Heart left ventricle (tissue), 16 donors: ENCODE measurements around the gene ADCY10. TPM values are rescaled to one million over a fixed set of nuclear protein-coding genes. Genes with fewer than 3 reads are reported as not detected.
"Not testable (repeated sequence)": the region's sequence is repeated elsewhere in the genome, so short reads cannot be mapped to it uniquely, and the experiment has no call there.

Source experiments
- ATAC-seq, 4 donors: fragments of 200-7000 bp; cut with Tn5 transposase; one replicate each; pipeline ENCODE4 v1.9.1; 2020 to 2022; ENCODE audit warnings: moderate library complexity in 4 of 4, mild to moderate bottlenecking in 3 of 4, moderate number of reproducible peaks in 1 of 4
- DNase-seq, 5 donors: peaks; one replicate each; pipeline ENCODE4 v3.0.0-alpha.2; 2020
- H3K27ac ChIP-seq, 12 donors: fragments of 200-600 bp; sonication (generic) in 4 of 12; one replicate each; pipeline versions ENCODE4 v1.5.0 to v1.8.0; 2016 to 2022; ENCODE audit warnings: mild to moderate bottlenecking in 2 of 12
- H3K27me3 ChIP-seq, 9 donors: fragments of 200-600 bp; sonication (generic) in 2 of 9; one replicate each; pipeline versions ENCODE4 v1.5.1 to v1.8.0; 2016 to 2022; ENCODE audit warnings: mild to moderate bottlenecking in 3 of 9
- H3K36me3 ChIP-seq, 9 donors: fragments of 200-600 bp; sonication (generic) in 2 of 9; one replicate each; pipeline versions ENCODE4 v1.5.0 to v1.8.0; 2018 to 2022; ENCODE audit warnings: mild to moderate bottlenecking in 2 of 9
- H3K4me1 ChIP-seq, 12 donors: fragments of 200-600 bp; sonication (generic) in 4 of 12; one replicate each; pipeline versions ENCODE4 v1.5.0 to v1.8.0; 2016 to 2022; ENCODE audit warnings: mild to moderate bottlenecking in 3 of 12
- H3K4me3 ChIP-seq, 12 donors: fragments of 200-600 bp; sonication (generic) in 4 of 12; one replicate each; pipeline versions ENCODE4 v1.5.0 to v1.8.0; 2017 to 2022; ENCODE audit warnings: mild to moderate bottlenecking in 9 of 12, moderate library complexity in 4 of 12
- H3K9me3 ChIP-seq, 12 donors: fragments of 200-600 bp; sonication (generic) in 4 of 12; one replicate each; pipeline versions ENCODE4 v1.5.0 to v1.8.0; 2016 to 2022; ENCODE audit warnings: mild to moderate bottlenecking in 1 of 12
- CTCF ChIP-seq, 12 donors: fragments of 200-600 bp; sonication (generic) in 4 of 12; IDR thresholded peaks; one replicate each; pipeline versions ENCODE4 v1.5.0 to v1.8.0; 2018 to 2022; ENCODE audit warnings: antibody characterized with exemption in 12 of 12, mild to moderate bottlenecking in 5 of 12
- POLR2A ChIP-seq, 2 donors: fragments of 450-650 bp; IDR thresholded peaks; one replicate each; pipeline ENCODE4 v1.6.1; 2017; ENCODE audit warnings: antibody characterized with exemption in 2 of 2, mild to moderate bottlenecking in 2 of 2, moderate library complexity in 2 of 2
- WGBS, 4 donors: extraction: QIAGEN DNeasy Blood & Tissue Kit in 2 of 4; methylation state at CpG; one replicate each; pipeline versions ENCODE4 v1.1.5 to v1.1.7; 2013 to 2018; 5-methylcytosine and 5-hydroxymethylcytosine counted together
- intact Hi-C, 10 donors: fragments of 100-400 bp; cut with DNase I; formaldehyde crosslinking; loops; one replicate each; pipeline versions ENCODE4 v1.11.1 to v1.14.2; 2022
- polyA plus RNA-seq, 2 donors: library from polyadenylated mRNA; stranded (reverse); fragments of 200-250 nt; gene quantifications; one replicate each; pipeline ENCODE4 v1.2.3, GENCODE V29; 2013
- total RNA-seq, 9 donors: library from RNA; depleted of rRNA in 2 of 9; stranded (reverse); fragments of >200 nt in 2 of 9; fragmentation: NEBNext Ultra II Directional in 3 of 9; extraction: Animal tissue kit (Norgen Biotek cat#: 25700) in 3 of 9; gene quantifications; one replicate each; pipeline versions ENCODE4 v1.1.0 to v1.2.4, GENCODE V29; 2016 to 2023
- donor health status: ischemic (EF 13 %, LVEDD 7.1; RV severe dilation, severe dysfunction).
- donor health status: healthy with polysubstance abuse.
- donor health status: DM: no; HTN: yes; CAD: no.
- donor health status: DM: no; HTN: no; CAD: no.
- donor health status: ischemic (EF 25% LVEDD 6.9; RV normal size, moderate dysfunction).
- donor health status: ischemic (EF 25% LVEDD 5.7; RV mildly dilated, moderate dysfunction).
- donor health status: healthy.
- donor health status: DM: yes; HTN: yes; CAD: no.
- donor health status: ischemic (EF 35%, LVEDD 5.7; RV mildly dilated, moderate dysfunction).
- donor health status: nonischemic (EF 11% LVEDD 7.7; RV severe dilation, severe dysfunction).
- donor health status: DM: yes; HTN: yes; CAD: no.
- donor health status: PGD.
- donor health status: ischemic (EF 29% LVEDD 5.4; RV normal size, mild dysfunction).
- donor health status: nonischemic (EF 23%, LVEDD 6.1; RV moderate dilation, normal function).

Gene ADCY10
- total and polyA plus RNA-seq, 11 donors, result 0.07 to 0.83 (median 0.32) TPM; not detected in 1

DNA sequence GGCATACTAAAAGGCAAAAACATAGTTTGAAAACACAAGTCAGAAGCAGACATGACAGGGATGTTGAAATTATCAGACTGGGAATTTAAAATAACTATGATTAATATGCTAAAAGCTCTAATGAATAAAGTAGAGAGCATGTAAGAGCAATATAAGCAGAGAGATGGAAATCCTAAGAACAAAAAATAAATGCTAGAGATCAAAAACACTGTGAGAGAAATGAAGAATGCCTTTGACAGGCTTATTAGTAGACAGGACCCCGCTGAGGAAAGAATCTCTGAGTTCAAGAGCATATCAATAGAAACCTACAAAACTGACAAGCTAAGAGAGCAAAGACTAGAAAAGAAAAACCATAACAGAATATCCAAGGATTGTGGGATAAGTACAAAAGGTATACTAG is 98.3 kb downstream of the ADCY10 start:
- intact Hi-C loops, result loop anchor here in 1 of 10 donors (10.0 kb wide), 1 partner anchor 269 kb away; no protein-coding TSS in a partner anchor
- 94 to 97% (median 96%) methylated on average over 1 of the region's 1 CpG for WGBS, 4 donors
- Histone ChIP-seq H3K27ac (no peak overlapping the region), H3K4me1 (peaks cover 0 to 13% (median 4%) of the 10 kb centered on the region in 12 donors), H3K9me3 (peaks cover 0 to 35% (median 6%) of the 10 kb centered on the region in 12 donors), H3K27me3 (no peaks in the 10 kb centered on the region), H3K4me3 (no peak overlapping the region), H3K36me3 (no peaks in the 10 kb centered on the region)
- no peak for TF ChIP-seq POLR2A (IDR thresholded peaks at IDR 0.05)
- TF ChIP-seq CTCF (IDR thresholded peaks at IDR 0.05), result no peak
- ATAC-seq (no peak), DNase-seq (no peak)

GRCh38 chr1:167812972-167813371 is 101.0 kb downstream of the ADCY10 start:
- Histone ChIP-seq H3K4me3 (no peak overlapping the region), H3K27me3 (no peaks in the 10 kb centered on the region), H3K36me3 (no peaks in the 10 kb centered on the region), H3K4me1 (no peaks in the 10 kb centered on the region), H3K27ac (no peak overlapping the region), H3K9me3 (peaks cover 0 to 35% (median 6%) of the 10 kb centered on the region in 12 donors)
- DNase-seq, result no peak
- TF ChIP-seq POLR2A (IDR thresholded peaks at IDR 0.05), result no peak
- no peak for ATAC-seq
- intact Hi-C loops, result loop anchor here in 1 of 10 donors (10.0 kb wide), 1 partner anchor 272 kb away; no protein-coding TSS in a partner anchor

DNA sequence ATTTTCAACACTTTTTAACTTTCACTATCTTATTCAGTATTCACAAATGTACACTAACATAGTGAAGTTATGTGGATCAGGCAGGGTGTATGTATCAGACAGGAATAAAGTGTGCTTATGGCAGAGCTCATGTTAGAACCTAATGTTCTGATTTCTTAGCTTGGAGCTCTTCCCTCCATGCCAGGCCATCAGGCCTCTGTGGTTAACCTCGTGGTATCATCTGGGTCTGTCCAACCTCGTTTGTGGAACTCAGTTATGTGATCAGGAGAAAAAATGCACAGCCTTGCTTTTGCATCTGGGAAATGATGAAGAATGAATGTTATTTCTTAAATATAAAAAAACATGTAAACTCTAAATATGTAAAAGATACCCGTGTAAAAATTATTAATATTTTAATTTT is 105.2 kb downstream of the ADCY10 start:
- DNase-seq, result no peak
- Histone ChIP-seq H3K4me1 (peaks cover 0 to 17% (median 0%) of the 10 kb centered on the region in 12 donors), H3K27ac (no peak overlapping the region), H3K27me3 (no peaks in the 10 kb centered on the region), H3K4me3 (no peak overlapping the region), H3K36me3 (no peaks in the 10 kb centered on the region), H3K9me3 (peaks cover 0 to 16% (median 0%) of the 10 kb centered on the region in 12 donors)
- intact Hi-C loops, result loop anchor here in 4 of 10 donors (10.0 kb wide), 2 partner anchors 204 to 214 kb away; no protein-coding TSS in a partner anchor
- TF ChIP-seq POLR2A (IDR thresholded peaks at IDR 0.05), result no peak
- no peak for TF ChIP-seq CTCF (IDR thresholded peaks at IDR 0.05)
- WGBS, 4 donors, result 64 to 75% (median 73%) methylated on average over 3 of the region's 3 CpGs
- ATAC-seq, result no peak

DNA sequence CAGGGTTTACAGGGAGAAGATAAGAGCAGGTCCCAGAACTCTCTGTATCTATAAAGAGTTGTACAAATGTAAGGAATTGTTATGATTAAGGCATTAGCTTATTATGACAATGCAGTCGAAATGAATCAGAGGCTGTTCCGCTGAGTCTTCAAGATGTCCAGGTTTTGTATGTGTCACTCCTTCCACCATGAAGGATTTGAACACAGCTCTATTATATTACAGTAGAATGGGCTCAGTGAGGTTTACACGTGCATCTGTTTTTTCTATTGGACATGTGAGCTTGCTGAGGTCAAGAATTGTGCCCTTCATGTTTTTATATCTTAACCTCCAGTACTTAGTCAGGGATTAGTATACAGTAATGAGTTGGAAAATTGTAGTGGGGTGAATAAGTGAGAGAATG is 105.8 kb downstream of the ADCY10 start:
- WGBS, 4 donors, result 88 to 96% (median 89%) methylated on average over 3 of the region's 3 CpGs
- ATAC-seq, result no peak
- no peak overlapping the region for H3K27ac ChIP-seq
- TF ChIP-seq POLR2A (IDR thresholded peaks at IDR 0.05) (no peak), CTCF (IDR thresholded peaks at IDR 0.05) (no peak)
- H3K4me3 ChIP-seq, result no peak overlapping the region
- no peak for DNase-seq
- peaks cover 0 to 22% (median under 1%) of the 10 kb centered on the region in 12 donors for H3K4me1 ChIP-seq
- intact Hi-C loops, result loop anchor here in 4 of 10 donors (10.0 kb wide), 2 partner anchors 203 to 213 kb away; no protein-coding TSS in a partner anchor
- no peaks in the 10 kb centered on the region for H3K36me3 ChIP-seq
- H3K9me3 ChIP-seq, result peaks cover 0 to 10% (median 0%) of the 10 kb centered on the region in 12 donors
- H3K27me3 ChIP-seq, result no peaks in the 10 kb centered on the region

DNA sequence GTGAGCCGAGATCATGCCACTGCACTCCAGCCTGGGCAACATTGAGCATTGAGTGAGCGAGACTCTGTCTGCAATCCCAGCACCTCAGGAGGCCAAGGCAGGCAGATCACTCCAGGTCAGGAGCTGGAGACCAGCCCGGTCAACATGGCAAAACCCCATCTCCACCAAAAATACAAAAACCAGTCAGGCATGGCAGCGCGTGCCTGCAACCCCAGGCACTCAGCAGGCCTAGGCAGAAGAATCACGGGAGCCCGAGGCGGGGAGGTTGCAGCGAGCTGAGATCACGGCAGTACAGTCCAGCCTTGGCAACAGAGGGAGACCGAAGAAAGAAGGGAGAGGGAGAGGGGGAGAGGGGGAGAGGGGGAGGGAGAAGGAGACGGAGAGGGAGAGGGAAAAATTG is 107.3 kb downstream of the ADCY10 start:
- not testable (repeated sequence) for H3K36me3 ChIP-seq, H3K27ac ChIP-seq, DNase-seq, H3K9me3 ChIP-seq, H3K4me3 ChIP-seq, ATAC-seq, H3K27me3 ChIP-seq
- 94 to 97% (median 95%) methylated on average over 11 to 12 of the region's 12 CpGs for WGBS, 4 donors
- intact Hi-C loops, result loop anchor here in 4 of 10 donors (10.0 kb wide), 2 partner anchors 202 to 212 kb away; no protein-coding TSS in a partner anchor
- H3K4me1 ChIP-seq, result peaks cover 0 to 25% (median 2%) of the 10 kb centered on the region in 12 donors

- not testable (repeated sequence) for H3K27me3 ChIP-seq, H3K36me3 ChIP-seq, DNase-seq, H3K4me3 ChIP-seq, H3K27ac ChIP-seq, ATAC-seq, H3K9me3 ChIP-seq
- H3K4me1 ChIP-seq, result peaks cover 0 to 25% (median 2%) of the 10 kb centered on the region in 12 donors
- intact Hi-C loops, result loop anchor here in 4 of 10 donors (10.0 kb wide), 2 partner anchors 201 to 211 kb away; no protein-coding TSS in a partner anchor
- 87 to 95% (median 94%) methylated on average over 16 to 23 of the region's 23 CpGs for WGBS, 4 donors
Observed at GRCh38 chr1:167806235-167806634, 107.7 kb downstream of the ADCY10 start.
